22Rv1 (cell line): ENCODE results near the gene IGF1R.

Experiments
- H3K27ac ChIP-seq: fragments of 450-650 bp; 2 replicates; pipeline ENCODE4 v1.5.1; 2017
- ZFX ChIP-seq: fragments of 450-650 bp; IDR thresholded peaks from 2 replicates; pipeline ENCODE4 v1.6.1; 2017; ENCODE audit warnings: antibody characterized with exemption, borderline replicate concordance
- TF ChIP-seq, protein P1 (sequence below): fragments of 450-650 bp; IDR thresholded peaks from 2 replicates; pipeline ENCODE4 v1.5.1; 2017; ENCODE audit warnings: mild to moderate bottlenecking

Gene IGF1R

DNA sequence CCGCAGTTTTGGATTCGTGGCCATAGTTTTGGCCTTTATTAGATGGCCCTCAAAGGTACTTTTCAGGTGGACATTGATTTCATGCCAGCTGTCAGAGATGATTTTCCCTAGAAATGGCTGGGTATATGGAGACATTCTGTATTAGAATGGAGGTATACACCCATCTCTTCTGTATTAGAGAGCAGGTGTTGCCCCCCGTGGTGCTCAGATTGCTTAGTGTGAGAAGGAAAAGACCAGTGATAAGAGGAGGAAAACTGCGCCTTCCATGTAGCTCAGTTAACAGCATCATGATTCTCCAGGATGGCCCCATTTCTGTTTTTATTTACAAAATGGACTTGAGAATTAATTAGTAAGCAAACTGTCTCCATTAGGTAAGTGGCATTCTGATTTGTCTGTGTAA is 145.9 kb downstream of the IGF1R start:
- H3K27ac ChIP-seq = no peak overlapping the region
- no peak for TF ChIP-seq ZFX
- TF ChIP-seq, protein P1, sequence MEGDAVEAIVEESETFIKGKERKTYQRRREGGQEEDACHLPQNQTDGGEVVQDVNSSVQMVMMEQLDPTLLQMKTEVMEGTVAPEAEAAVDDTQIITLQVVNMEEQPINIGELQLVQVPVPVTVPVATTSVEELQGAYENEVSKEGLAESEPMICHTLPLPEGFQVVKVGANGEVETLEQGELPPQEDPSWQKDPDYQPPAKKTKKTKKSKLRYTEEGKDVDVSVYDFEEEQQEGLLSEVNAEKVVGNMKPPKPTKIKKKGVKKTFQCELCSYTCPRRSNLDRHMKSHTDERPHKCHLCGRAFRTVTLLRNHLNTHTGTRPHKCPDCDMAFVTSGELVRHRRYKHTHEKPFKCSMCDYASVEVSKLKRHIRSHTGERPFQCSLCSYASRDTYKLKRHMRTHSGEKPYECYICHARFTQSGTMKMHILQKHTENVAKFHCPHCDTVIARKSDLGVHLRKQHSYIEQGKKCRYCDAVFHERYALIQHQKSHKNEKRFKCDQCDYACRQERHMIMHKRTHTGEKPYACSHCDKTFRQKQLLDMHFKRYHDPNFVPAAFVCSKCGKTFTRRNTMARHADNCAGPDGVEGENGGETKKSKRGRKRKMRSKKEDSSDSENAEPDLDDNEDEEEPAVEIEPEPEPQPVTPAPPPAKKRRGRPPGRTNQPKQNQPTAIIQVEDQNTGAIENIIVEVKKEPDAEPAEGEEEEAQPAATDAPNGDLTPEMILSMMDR = no peak

DNA sequence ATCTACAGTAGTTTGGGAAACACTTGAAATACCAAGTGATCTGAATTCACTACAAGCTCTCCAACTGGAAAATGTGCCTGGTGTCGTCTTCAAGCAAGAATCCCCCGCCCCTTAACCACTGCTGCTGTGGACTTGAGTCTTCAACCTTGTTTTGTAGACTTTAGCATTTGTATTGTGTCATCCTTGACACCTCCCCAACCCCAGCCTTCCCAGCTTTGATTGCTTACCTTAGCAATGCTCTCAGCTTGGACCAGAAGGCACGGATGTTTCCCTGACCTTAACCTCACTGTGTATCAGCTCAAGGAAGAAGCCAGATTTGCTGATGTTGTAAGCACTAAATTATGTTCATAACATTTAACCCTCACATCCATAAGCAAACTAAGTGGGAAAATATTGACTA is 146.4 kb downstream of the IGF1R start:
- H3K27ac ChIP-seq = no peak overlapping the region
- TF ChIP-seq, protein P1 = no peak
- TF ChIP-seq ZFX = no peak

DNA sequence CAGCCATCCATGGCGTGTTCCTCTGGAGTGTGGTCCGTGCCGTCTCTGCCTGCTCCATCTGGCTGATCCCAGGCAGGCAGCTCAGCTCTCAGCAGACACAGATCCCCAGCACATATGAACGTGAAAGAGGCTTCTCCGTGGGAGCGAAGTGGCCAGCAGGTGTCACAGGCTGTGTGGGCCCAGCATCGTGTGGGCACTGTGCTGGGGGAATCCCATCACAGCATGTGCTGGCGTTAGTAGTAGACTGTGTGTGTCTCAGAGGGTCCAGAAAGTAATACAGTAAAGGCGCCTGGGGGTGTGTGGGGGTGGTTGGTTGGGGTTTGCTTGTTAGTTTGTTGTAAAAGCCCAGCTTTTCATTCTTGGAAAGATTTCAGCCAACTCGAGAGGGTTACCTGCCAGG is 147.6 kb downstream of the IGF1R start:
- H3K27ac ChIP-seq = no peak overlapping the region
- TF ChIP-seq, protein P1 = no peak
- no peak for TF ChIP-seq ZFX

DNA sequence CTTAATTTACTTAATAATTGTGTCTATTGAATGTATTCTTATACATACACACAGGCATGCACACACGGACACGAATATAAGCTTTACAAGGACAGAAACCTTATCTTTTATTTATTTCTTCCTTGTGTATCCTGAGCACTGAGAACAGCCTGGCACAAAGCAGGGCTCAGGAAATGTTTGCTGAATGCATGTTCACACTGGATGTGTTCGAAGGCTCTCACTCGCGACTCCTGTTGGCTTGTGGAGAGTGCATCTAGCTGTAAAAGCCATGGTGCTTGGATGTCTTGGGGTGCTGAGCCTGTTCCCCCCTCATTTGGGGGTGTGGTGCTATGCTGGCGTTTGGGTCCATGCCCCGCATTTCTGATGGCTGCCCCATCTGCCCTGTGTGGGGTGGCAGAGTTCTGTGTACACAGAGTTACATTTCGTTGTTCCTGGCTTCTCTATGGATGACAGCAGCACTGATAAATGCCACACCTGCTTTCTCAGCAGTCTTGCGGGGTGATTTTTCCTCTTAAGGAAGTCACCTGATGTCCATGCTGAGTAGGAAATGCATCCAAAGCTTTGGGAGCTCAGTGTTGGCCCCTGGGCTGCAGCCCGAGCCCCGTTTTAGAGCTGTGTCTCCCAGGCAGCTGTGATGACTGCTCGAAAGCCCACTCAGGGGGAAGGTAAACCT is 148.5 kb downstream of the IGF1R start:
- TF ChIP-seq ZFX = no peak
- TF ChIP-seq, protein P1 = no peak
- no peak overlapping the region for H3K27ac ChIP-seq

DNA sequence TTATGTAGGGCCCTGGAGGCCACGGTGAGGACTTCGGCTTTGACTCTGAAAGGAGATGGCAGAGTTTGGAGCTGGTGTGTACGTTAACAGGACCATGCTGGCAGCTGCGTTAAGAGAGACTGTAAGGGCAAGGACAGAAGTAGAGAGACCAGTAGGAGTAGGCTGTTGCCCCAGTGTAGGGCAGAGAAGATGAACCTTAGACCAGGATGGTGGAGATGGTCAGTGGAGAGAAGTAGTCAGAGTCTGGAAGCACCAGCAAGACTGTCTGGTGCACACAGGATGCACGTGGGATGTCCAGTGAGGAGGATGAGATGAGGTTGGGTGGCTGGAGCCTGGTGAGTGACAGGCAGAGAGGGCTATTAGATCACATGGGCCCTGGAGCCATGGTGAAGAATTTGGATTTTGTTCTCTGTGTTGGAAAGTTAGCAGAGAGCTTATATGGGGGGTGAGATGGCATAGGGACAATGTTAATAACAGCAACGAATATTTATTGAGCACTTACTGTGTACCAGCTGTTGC is 150.1 kb downstream of the IGF1R start:
- no peak overlapping the region for H3K27ac ChIP-seq
- TF ChIP-seq, protein P1 = no peak
- no peak for TF ChIP-seq ZFX

DNA sequence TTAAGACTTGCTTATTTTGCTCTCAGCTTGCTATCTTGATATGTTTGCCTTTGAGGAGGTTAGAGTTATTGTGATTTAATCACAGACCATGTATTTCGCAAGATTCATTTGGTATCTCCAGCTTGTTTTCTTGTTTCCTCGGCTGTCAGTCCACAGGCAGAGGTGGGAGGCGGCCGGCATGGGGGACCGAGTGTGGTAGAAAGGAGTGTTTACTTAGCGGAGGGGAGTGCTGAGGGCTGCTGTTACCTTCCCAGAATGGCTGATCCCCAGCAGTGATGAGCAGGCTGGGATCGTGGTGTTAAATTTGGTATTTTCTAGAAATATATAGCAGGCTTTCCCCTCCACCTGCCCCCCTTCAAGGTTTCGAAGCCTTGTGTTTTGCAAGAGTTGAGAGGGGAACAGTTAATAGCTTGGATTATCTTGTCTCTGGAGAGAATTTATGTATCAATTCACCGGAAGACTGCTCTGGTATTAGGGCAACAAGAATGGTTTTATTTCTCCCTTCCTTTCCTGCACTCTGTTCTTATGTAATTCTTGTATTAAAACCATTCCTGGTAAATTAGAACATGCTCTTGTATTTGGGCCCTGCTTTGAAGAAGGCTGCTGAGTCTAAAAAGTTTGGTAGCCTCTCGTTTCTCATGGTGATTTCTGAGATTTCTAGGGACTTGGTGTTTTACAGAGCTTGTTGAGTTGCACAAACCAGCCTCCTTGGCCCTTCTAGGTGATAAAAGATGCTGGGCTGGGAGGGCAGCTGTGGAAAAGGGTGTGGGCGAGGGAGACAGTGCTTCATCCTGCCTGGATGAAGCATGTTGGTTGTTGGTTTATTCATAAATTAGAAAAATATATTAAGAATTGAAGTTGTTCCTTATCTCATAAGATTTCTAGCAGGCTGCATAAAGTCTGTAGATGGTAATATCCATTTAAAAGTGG is 151.4 kb downstream of the IGF1R start:
- no peak overlapping the region for H3K27ac ChIP-seq
- TF ChIP-seq, protein P1 = no peak
- TF ChIP-seq ZFX = no peak
